Fibroblast of lung (primary cell): ENCODE results near the gene CDH26.

Experiments
- EZH2 ChIP-seq: IDR thresholded peaks from 2 replicates; pipeline ENCODE4 v1.5.1; 2012; ENCODE audit warnings: low read length, control low read depth, mild to moderate bottlenecking; ENCODE audit errors: missing control alignments
- TF ChIP-seq, protein P1 (sequence below), 2 donors: IDR thresholded peaks in 1 of 2; conservative IDR thresholded peaks in 1 of 2; 1 replicate in 1 of 2; 2 replicates in 1 of 2; pipeline ENCODE4 v1.5.1; 2011 to 2012; ENCODE audit warnings: low read length in 2 of 2, control low read depth in 1 of 2, inconsistent platforms in 1 of 2, low read depth in 1 of 2, mild to moderate bottlenecking in 1 of 2

GRCh38 chr20:59958626-59959025, 403 bp downstream of the CDH26 start:
- TF ChIP-seq, protein P1, sequence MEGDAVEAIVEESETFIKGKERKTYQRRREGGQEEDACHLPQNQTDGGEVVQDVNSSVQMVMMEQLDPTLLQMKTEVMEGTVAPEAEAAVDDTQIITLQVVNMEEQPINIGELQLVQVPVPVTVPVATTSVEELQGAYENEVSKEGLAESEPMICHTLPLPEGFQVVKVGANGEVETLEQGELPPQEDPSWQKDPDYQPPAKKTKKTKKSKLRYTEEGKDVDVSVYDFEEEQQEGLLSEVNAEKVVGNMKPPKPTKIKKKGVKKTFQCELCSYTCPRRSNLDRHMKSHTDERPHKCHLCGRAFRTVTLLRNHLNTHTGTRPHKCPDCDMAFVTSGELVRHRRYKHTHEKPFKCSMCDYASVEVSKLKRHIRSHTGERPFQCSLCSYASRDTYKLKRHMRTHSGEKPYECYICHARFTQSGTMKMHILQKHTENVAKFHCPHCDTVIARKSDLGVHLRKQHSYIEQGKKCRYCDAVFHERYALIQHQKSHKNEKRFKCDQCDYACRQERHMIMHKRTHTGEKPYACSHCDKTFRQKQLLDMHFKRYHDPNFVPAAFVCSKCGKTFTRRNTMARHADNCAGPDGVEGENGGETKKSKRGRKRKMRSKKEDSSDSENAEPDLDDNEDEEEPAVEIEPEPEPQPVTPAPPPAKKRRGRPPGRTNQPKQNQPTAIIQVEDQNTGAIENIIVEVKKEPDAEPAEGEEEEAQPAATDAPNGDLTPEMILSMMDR (conservative IDR thresholded peaks at IDR 0.05 in 1 of 2, IDR thresholded peaks at IDR 0.05 in 1 of 2; ENCODE audit: low read depth in 1 of 2, low read length in 2 of 2), result no peak
- TF ChIP-seq EZH2, result no peak
